Right forelimb (tissue), 1 donor: ENCODE results near the gene SHMT2.
A peak's percentile ranks its signal among the peaks of the same experiment; 100 is the strongest.

ENCODE experiments used
- DNase-seq: peaks from one replicate; pipeline ENCODE4 v3.0.0-alpha.2; 2018

Gene SHMT2

DNA sequence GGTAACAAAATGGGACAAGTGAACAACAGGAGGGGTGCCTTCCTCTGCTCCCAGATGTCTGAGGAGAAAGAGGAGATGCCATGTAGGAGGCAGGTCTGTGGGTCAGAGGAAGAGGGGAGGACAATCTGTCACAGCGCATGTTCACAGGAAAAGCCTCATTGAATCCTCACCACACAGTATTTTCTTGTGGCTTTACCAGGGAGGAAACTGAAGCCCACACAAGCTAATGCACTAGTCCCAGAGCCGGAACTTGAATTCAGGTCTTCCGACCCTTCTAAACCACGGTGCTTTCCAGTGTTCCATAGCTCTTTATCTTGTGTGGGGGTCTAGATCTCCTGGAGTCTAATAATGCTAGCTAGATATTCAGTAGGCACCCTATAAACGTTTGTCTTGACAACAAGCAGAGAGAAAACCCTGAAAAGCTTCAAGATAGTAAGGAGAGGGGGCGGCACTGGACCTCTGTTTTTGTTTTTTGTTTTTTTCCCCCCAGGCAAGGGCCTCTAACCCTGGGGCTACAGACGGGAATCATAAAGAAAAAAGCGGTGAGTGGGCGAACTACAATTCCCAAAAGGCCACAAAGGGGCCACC, 371 bp upstream of the SHMT2 start:
- DNase-seq = no peak

- no peak for DNase-seq
Measured at GRCh38 chr12:57230381-57231155, 1.1 kb downstream of the SHMT2 start.

- DNase-seq = no peak
Measured at GRCh38 chr12:57231276-57232021, 1.9 kb downstream of the SHMT2 start.

DNA sequence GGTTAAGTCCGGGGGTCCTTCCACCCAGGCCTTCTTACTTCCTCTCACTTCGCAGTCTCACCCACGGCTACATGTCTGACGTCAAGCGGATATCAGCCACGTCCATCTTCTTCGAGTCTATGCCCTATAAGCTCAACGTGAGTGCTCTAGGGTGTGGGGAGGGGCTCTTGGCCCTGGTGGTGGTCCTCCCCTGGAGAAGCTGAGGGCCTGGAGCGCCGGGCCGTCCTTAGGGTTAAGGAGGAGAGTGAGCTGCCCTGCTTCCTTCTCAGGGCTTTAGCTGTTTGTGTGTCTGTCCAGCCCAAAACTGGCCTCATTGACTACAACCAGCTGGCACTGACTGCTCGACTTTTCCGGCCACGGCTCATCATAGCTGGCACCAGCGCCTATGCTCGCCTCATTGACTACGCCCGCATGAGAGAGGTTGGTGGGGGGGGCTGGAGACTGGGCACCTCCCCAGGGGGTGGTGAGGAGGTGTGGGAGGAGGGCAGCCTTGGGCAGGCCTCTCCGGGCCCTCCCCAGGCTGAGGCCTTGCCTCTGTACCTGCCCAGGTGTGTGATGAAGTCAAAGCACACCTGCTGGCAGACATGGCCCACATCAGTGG, 2.7 kb downstream of the SHMT2 start:
- DNase-seq = no peak

DNA sequence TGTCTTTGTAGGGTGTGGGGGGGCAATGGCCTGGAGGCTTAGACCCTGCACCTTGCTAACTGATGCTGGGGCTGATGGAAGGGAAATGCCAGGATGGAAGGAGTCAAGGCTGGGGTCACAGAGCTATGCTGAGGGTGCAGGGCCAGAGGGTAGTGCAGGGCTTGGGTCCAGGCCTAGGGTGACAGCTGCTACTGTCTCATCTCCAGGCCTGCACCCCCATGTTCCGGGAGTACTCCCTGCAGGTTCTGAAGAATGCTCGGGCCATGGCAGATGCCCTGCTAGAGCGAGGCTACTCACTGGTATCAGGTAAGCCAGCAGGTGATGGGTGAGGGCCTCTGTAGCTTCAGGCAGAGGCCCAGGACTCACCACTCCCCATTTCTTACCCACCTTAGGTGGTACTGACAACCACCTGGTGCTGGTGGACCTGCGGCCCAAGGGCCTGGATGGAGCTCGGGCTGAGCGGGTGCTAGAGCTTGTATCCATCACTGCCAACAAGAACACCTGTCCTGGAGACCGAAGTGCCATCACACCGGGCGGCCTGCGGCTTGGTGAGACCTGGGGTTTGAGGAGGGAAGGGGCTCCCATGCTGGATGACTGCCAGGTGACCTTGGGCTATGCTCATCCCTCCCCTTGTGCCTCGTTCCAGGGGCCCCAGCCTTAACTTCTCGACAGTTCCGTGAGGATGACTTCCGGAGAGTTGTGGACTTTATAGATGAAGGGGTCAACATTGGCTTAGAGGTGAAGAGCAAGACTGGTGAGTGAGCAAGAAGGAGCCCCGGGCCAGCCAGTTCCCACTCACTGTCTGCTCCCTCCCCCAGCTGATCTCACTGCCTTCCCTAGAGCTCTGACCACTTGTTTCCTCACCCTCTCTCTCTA, 4.1 kb downstream of the SHMT2 start:
- DNase-seq = no peak

- no peak for DNase-seq
Measured at GRCh38 chr12:57234233-57234570, 4.7 kb downstream of the SHMT2 start.

DNA sequence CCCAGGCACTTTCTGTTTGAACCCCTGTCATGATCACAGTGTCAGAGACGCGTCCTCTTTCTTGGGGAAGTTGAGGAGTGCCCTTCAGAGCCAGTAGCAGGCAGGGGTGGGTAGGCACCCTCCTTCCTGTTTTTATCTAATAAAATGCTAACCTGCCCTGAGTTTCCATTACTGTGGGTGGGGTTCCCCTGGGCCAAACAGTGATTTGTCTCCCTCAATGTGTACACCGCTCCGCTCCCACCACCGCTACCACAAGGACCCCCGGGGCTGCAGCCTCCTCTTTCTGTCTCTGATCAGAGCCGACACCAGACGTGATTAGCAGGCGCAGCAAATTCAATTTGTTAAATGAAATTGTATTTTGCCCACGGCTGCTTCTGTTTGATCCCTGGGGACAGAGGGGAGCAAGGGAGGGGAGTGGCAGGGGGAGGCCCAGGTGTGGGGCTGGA, 5.1 kb downstream of the SHMT2 start:
- DNase-seq = no peak

DNA sequence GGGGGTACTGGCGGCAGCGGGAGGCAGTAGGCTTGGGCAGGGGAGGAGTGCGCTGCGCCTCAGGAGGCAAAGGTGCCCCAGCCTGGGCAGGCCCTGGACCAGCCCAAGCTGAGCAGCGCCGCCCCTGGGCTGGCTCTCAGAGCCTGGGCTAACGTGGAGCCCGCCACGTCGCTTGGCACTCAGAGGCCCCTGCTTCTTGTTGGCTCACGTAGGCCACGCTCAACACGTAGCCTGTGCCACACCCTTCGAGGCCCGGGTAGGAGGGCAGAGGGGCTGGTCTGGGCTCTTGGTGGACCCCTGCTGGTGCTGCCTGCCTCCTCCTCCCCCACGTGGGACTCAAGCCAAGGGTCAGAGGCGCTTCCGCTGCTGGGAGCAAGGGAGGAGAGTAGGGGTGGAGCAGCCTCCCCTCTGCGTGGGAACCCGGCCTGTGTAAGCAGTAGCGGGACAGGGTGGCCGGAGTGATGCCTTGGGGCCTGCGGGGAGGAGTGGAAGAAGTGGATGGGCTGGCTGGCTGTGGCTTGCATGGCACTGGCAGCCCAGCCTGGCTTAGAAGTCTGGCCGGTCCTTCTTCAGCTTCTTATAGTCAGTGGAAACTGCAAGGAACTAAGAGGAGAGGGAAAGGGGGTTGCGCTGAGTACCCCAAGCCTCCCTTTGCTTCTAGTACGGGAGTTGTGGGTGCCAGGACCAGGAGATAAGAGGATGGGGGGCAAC, 5.7 kb downstream of the SHMT2 start:
- DNase-seq = peak; percentile 79

- DNase-seq = no peak
Measured at GRCh38 chr12:57235728-57236131, 6.2 kb downstream of the SHMT2 start.

GRCh38 chr12:57236201-57236924, 6.9 kb downstream of the SHMT2 start:
- DNase-seq = peak; percentile 61

DNA sequence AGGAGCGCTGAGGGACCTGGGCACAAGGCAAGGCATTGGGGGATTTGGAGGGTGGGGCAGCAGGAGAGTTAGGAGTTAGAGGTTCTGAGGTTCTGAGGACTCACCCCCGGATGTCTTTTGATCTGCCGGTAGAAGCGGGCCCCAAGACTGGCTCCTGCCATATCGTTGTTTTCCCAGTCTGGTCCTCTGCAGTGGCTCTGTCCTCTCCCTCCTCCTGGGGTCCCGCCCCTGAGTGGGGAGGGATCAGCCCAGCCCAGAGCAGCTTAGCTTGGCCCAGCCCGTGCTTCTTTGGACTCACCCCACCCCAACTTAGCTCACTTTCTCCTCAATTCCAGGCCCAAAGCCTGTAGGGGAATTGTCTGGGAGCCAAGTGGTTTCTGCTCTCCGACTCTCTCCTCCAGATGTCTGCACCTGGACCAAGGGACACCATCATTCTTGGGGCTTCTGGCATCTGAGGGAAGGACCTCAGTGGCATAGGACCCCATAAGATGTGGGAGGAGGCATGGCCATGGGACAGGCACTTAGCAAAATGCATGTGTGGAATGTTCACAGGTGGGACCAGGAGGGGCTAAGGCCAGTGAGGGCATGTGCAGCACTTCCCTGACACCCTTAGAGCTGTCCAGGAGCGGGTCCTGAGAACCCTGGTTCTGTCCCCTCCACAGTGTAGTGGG, 7.5 kb downstream of the SHMT2 start:
- peak; percentile 74 for DNase-seq

DNA sequence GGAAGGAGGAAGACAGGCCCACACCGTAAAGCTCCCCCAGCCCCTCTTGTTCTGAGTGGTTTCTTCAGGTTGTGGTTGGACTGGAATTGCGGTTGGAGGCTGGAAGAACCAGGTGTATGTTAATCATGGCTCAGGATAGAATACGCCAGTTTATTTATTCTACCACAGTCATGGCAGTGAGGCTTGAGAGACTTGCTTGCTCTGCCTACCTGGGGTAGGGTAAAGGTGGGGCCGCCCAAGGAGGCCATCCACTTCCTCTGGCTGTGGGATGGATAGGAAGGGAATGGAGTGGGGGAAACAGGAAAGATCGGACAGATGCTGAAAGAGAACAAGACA, 8.1 kb downstream of the SHMT2 start:
- no peak for DNase-seq

DNA sequence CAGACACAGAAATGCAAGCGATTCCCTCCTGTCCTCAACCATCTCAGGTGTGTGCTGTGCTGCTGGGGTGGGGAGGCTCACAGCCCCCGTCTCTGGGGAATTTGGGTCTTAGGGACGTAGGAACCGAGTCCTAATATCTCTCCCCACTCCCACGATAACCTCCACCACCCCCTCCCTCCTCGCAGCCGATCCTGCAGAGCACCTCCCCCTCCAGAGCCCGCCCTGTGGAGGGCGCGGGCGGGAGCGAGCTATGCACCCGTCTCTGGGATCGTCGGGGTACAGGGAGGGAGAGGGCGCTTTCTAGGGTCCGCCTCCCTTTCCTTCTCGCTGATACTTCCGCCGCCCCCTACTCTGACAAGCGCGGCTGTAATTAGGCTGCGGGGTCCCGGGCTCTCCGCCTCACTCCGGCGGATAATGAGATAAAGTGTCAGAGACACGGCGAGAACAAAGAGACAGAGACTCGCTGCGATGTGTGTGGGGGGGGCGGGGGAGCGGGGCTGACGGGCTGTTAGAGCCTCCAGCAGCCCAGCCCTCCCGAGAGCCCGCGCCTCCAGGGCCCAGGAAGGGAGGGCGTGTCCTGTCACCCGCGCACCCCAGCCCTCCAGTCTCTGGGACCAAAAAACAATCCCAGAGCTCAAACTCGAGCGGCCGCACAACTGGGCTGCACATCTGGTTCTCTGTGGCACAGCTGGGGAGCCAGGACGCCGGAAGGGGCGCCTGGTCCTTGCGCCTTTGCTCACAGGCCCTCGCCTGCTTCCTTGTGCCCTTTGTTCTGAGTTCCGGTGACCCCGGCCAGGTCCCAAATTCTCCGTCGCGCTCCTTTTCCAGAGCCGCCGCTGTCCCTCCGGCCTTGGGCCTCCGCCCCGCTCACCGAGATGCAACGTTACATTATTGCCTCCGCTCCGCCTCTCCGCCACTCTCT, 8.7 kb downstream of the SHMT2 start:
- DNase-seq = peak; percentile 48

DNA sequence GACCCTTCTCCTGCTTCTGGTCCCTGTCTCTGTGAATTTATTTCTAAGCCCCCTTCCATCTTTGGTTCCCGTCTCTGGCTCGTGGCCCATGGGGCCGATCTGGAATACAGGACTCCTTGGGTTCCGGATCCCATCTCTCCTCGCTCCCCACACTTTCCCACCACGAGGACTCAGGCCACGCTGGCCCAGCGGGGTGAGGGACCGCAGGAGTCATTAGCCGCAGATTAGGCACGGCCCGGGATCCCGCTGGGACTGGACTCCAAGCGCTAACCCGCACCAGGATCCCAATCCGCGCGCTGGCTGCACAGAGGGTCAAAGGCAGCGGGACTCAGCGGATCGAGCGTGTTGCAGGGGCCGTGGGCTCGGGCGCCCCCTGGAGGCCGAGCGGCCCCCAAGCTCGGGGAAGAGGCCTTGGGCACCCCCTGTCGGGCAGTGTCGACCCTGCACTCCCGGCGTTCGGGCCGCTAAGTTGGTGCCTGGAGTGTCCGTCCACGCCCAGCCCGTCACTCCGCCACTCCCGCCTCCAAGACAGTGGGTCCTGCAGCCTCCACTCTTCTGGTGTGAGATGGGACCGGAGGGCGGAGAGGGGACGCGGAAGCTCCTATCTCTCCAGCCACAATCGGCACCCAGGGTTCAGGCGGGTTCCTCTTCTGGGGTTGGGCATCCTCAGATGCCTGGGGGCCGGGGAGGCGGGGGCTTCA, 9.5 kb downstream of the SHMT2 start:
- peak; percentile 95 for DNase-seq

- DNase-seq = no peak
Measured at GRCh38 chr12:57239587-57240065, 10.1 kb downstream of the SHMT2 start.

DNA sequence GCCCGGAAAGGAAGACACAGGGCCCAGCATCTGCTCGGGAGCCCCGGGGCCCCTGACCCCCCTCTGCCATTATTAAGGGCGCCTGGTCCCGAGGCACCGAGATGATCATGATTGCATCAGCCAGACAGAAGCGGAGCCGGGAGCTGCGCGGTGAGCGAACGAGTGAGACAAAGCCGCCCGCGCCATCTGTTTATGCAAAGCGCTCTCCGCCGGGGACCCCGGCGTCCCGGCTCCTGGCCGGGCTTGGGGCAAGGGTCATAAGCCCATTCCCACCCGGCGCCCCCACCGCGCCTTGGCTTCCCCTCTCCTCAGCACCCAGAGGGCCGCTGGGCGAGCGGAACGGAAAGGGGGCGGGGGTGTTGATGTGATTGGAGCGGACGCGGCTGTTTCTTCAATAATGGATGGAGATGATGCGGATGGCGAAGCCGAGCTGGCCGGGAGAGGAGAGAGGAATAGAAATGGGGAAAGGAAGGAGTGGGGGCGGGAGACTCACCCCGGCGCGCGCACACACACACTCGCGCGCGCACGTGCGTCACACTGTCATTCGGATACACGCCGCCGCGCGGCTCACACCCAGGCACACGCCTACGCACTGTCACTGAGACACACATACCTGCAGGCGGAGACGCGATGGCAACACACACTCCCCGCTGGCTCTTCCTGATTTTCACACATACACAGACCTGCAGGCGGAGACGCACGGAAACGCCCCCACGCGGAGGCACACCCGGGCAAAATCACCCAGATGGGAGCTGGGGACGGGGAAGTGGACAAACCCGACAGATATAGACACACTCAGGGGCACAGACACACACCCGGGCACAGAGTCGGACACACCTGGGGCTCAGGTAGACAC, 10.8 kb downstream of the SHMT2 start:
- DNase-seq = peak; percentile 75

DNA sequence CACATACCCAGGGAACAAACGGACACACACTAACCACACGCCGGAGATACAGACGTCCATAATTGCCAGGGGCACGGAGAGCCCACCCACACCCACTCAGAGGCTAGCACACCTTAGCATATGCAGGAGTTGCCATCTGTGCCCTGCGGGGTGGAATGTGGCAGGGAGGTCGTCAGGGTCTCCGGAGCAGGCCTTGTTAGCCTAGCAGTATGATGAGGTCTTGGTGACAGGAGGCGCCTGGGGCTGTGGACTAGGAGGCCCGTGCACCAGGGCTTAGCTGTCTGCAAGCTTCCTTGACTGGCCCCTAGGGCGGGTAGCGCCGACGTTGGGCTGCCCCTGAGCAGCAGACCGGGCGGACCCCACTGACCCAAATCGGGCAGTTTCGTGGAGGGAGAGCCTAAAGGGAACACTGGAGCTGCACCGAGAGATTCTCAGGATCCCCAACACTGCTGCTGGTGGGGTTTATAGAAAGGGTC, 11.5 kb downstream of the SHMT2 start:
- DNase-seq = peak; percentile 57
